Mammary epithelial cell (primary cell): Measurements from ENCODE around the gene ALKBH6.

Source experiments
- CTCF ChIP-seq, 2 donors: IDR thresholded peaks in 1 of 2; conservative IDR thresholded peaks in 1 of 2; 2 replicates each; pipeline ENCODE4 v1.5.1; 2011 to 2012; ENCODE audit warnings: inconsistent platforms in 2 of 2, low read length in 2 of 2, mild to moderate bottlenecking in 2 of 2, control low read depth in 1 of 2, low read depth in 1 of 2; ENCODE audit not compliant: insufficient read depth in 1 of 2; ENCODE audit errors: extremely low read depth in 1 of 2
- EZH2 ChIP-seq: IDR thresholded peaks from 2 replicates; pipeline ENCODE4 v1.6.1; 2012; ENCODE audit warnings: low read length, inconsistent platforms, borderline replicate concordance

- TF ChIP-seq CTCF (conservative IDR thresholded peaks at IDR 0.05 in 1 of 2, IDR thresholded peaks at IDR 0.05 in 1 of 2; ENCODE audit: extremely low read depth in 1 of 2, insufficient read depth in 1 of 2, low read depth in 1 of 2, low read length in 2 of 2) (no peak), EZH2 (no peak)
Observed at GRCh38 chr19:36023432-36023831, 9.4 kb upstream of the ALKBH6 start.
